Activated T-helper 1 cell treated with Interleukin-2 at 50 U/mL for 16 hours (primary cell): ENCODE results near the gene HOXC12.

Experiments used
- DNase-seq: peaks from one replicate; pipeline ENCODE4 v3.0.0-alpha.2; 2020; ENCODE audit warnings: low read depth

Gene HOXC12

DNA sequence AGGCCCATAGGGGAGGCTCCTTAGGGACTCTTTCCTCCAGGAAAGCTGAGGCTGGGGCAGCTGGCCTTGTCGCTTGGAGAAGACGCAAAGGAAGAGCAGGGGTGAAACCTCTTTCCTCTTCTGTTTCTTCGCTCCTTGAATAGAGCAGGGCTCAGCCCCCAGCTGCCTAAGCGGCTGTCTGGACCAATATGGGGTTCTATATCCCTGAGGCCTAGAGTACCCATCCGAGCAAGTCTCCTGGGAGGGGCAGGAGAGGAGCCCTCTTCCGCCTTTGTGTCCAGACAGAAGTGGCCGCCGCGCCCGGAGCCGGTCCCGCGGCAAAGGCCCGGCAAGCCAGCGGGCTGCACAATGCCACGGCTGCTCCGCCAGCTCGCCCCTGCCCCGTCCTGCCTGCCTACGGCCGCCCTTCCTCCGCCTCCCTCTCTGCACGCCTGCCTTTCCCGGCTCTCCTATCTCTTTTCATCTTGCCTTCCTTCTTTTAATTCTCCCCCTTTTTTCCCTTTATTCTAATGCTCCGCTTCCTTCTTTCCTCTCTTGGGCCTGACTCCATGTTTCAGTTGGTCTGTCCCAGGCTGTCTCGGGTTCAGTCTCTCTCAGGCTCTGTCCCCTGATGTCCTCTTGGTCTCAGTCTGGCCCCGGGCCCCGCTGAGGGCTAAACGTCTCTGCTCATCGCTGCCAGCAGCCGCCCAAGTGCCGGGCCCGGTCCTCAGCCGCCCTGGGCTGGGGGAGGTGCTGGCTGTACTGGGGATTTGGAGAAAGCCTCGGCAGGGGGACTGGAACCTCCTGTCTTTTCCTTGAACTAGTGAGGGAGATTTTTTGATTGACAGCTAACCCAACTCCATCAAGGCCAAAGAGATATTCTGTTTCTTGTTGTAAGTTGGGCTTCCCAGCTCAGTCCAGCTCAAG is 42.8 kb downstream of the HOXC12 start:
- no peak for DNase-seq

DNA sequence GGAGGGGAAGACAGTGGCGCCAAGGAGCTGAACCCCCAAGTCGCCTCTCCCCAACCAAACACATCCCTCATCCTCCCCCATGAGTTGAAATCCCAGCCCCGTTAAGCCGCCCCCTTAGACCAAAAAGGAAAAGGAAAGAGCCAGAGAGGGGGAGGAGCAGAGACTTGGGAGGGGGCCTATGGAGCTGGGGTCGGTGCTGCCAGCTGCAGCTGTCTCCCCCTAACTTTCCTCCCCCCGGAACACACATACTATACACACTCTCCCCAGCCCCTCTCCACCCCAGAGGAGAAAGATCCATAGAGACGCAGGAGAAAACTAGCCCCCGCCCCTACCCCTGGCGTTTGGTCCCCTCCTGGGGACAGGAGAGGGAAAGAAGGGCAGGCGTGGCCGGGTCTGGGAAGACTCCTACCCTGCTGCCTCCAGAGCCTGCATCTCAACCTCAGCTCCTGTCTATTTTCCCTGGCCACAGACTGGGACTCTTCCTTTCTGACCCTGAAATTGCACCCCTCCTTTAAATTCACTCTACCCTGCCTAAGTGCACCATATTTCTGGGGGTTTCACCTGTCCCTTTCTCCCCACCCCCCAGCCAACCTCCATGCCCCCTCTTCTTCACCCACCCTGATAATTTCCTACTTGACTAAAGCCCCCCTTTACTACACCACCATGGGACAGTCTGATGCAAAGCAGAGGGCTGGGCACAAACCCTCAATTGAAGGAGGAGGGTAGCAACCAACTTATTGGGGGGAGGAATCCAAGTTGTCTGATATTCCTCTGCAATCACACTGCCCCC is 43.6 kb downstream of the HOXC12 start:
- no peak for DNase-seq

DNA sequence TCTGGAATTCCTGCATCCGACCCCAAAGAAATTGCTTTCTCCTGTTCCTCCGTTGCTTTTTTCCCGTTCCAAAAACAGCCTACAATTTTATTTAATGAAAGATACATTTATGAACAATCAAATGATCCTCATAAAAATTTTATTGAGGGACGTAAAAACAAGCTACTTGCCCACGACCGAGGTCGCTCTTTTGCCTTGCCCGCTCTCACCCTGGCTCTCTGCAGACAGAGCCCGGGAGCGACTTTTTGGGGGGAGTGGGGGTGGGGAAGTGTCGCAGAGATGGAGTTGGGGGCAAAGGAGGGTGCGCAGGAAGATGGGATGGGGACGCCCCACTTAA is 44.2 kb downstream of the HOXC12 start:
- DNase-seq = no peak

GRCh38 chr12:53999559-54000115 is 44.9 kb downstream of the HOXC12 start:
- DNase-seq = no peak

- no peak for DNase-seq
Observed at GRCh38 chr12:54000116-54001114, 45.7 kb downstream of the HOXC12 start, which contains the start of gene HOXC9. TSS of gene HOXC9 (plus strand) at chr12:54000161. CDS start at chr12:54000189, 28 bp downstream.

GRCh38 chr12:54001283-54002187 is 46.8 kb downstream of the HOXC12 start:
- no peak for DNase-seq

GRCh38 chr12:54002278-54002914 is 47.7 kb downstream of the HOXC12 start:
- DNase-seq = no peak

DNA sequence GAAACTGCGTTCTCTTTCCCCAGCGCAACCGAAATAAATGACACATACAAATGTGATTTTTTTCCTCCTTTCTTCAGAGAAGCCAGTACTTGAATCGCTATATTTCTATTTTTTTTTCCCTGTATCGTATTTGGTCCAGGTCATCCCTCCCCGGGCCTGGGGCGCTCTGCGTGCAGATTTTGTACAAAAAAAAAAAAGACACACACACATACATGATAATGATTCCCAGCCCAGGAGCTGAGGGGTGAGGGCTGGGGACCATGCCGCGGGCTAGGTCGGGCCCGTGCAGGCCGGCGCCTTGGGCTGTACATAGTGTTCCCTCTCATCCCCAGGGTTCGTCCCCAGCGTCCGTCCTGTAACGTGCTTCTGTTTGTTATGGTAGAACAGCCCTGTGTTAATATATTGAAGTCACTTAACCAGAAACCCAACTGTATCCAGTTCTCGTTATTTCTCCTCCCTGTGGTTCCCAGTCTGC is 48.2 kb downstream of the HOXC12 start:
- DNase-seq = no peak

GRCh38 chr12:54003625-54004024 is 48.9 kb downstream of the HOXC12 start:
- no peak for DNase-seq

DNA sequence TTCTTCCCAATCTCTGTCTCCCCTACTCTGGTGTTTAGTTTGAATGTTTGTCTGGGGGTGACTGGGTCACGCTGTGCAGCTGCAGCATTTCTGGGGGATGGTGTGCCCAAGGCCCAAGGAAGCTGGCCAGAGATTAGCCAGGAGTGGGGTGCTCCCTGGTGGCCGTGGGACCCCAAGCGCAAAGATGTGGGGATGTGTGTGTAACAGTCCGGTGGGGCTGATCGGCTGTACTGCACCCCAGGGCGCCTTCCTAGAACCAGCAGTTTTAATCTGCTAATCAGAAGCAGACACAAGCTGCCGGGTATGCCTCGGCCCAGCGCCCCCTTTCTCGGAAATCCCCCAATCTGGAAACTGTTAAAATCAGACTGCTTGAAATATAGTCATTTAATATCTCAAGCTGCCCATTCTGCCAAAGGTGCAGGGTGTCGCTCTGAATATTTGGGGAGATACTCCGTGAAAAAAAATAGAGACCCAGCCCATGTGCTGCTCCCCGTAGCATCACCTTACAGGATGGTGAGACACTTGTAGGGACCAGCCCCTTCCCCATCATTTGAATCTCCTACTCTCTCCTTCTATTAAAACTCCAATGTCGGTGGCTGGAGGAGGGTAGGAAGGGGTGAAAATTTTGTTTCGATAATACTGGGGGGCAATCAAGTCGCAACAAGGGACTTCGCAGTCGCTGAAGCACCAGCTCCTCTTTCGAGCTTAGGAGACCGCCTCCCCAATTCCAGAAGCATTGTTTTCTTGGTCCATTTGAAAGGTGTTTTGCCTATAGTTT is 49.5 kb downstream of the HOXC12 start:
- no peak for DNase-seq

GRCh38 chr12:54004841-54005530 is 50.3 kb downstream of the HOXC12 start:
- DNase-seq = no peak

DNA sequence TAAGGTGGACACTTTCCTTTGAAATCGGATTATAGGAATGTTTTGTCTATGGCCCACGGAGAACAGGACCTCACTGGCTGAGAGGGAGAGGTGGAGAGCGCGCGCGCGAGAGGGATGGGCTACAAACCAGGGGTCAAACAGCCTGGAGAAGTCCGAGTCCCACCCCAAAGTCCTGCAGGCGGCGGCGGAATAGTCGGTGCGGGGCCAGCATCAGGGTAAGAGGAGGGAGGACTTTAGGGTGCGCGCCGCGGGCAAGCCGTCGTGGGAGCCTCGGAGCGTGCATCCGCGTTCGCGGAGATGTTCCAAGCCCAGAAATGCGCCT is 50.8 kb downstream of the HOXC12 start:
- DNase-seq = no peak

DNA sequence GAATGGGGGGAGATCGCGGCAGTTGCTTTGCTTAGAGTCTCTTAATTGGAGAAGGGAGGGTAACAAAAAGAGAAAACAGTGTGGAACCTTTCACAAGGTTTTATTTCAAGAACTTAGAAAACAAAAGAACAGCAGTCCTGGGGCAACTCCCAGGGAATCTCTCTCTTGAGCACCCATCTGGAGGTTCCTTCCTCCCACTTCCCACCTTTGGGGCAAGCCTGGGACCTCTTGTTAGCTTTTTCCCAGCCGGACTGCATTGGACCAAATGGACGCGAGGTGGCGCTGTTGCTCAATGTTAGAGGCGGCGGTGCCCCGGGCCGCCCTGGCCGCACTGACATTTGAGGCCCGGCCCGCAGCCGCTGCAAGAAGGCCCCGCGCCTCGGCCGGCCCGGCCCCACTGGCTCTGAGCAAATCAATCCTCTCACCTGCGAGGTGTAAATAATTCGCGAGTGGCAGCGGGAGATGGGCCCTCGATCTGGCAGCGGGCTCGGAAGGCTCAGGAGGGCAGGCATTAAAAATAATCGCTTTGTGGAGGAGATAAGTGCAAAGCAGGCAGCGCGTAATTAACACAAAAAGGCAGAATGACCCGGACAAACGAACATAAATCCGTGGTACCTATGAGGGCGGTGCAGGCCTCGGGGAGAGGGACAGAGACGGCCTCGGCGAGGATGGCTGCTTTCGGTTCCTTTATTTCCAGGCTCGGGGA is 51.3 kb downstream of the HOXC12 start:
- DNase-seq = peak; percentile 64

DNA sequence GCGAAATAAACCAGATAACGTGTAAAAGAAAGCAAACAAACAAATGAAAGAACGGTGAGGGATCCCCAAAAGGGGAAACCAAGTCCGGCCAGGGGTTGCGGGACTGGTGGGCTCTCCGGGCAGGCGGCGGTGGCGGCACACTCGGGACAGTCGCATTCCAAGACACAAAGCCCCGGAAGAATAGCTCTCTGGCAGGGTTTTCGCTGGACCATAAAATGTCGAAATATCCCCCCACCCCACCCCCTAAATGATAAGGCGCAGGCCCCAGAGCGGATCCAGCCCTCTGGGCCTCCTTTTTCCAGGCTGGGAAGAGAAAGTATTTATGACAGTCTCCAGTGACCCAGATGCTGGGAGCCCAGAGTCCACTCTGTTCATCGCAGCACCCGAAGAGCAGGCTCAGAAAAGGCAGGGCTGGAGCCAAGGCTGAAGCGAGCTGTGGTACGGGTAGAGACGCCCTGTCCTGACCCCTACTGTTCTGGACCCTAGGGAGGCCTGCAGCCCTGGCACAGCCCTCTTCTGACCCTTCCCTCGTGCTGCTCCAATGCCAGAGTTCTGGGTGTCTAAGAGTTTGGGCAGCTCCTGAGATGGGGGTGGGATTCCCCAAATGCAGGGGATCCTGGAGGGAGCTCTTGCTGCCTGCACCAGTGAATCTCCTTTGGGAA is 52.0 kb downstream of the HOXC12 start:
- DNase-seq = no peak

GRCh38 chr12:54007538-54008259 is 53.0 kb downstream of the HOXC12 start:
- DNase-seq = no peak

- DNase-seq = no peak
Observed at GRCh38 chr12:54008260-54008552, 53.5 kb downstream of the HOXC12 start.
